Tibial nerve (tissue), 4 donors: Measurements from ENCODE around the gene SPCS3. TPM values are rescaled to one million over a fixed set of nuclear protein-coding genes. Genes with fewer than 3 reads are reported as not detected.
"Not testable (repeated sequence)": the region's sequence is repeated elsewhere in the genome, so short reads cannot be mapped to it uniquely, and the experiment has no call there.

ENCODE experiments used
- DNase-seq, 2 donors: peaks; one replicate each; pipeline ENCODE4 v3.0.0-alpha.2; 2019; ENCODE audit warnings: low spot score in 2 of 2
- H3K27ac ChIP-seq, 4 donors: fragments of 200-600 bp; sonication (generic) in 3 of 4; one replicate each; pipeline ENCODE4 v1.5.1; 2017 to 2019; ENCODE audit warnings: mild to moderate bottlenecking in 1 of 4
- H3K27me3 ChIP-seq, 2 donors: fragments of 200-600 bp; sonication (generic) in 1 of 2; one replicate each; pipeline versions ENCODE4 v1.5.1 to v1.6.0; 2017 to 2019
- H3K36me3 ChIP-seq, 3 donors: fragments of 200-600 bp; sonication (generic); one replicate each; pipeline ENCODE4 v1.5.1; 2018 to 2019
- H3K4me1 ChIP-seq, 4 donors: fragments of 200-600 bp; sonication (generic) in 3 of 4; one replicate each; pipeline ENCODE4 v1.5.1; 2017 to 2019
- H3K4me3 ChIP-seq, 4 donors: fragments of 200-600 bp; sonication (generic) in 3 of 4; one replicate each; pipeline ENCODE4 v1.5.1; 2017 to 2019; ENCODE audit warnings: mild to moderate bottlenecking in 1 of 4, moderate library complexity in 1 of 4
- H3K9me3 ChIP-seq, 4 donors: fragments of 200-600 bp; sonication (generic) in 3 of 4; one replicate each; pipeline ENCODE4 v1.5.1; 2017 to 2019
- CTCF ChIP-seq, 5 experiments: fragments of 200-600 bp in 3 of 5; fragments of 450-650 bp in 2 of 5; sonication (generic) in 3 of 5; IDR thresholded peaks; one replicate each; pipeline ENCODE4 v1.5.1; 2016 to 2019; ENCODE audit warnings: antibody characterized with exemption in 5 of 5, mild to moderate bottlenecking in 3 of 5, moderate library complexity in 2 of 5
- EP300 ChIP-seq, 2 donors: sonication (generic); formaldehyde crosslinking; IDR thresholded peaks; one replicate each; pipeline ENCODE4 v1.6.1; 2017; ENCODE audit warnings: antibody characterized with exemption in 2 of 2, mild to moderate bottlenecking in 1 of 2
- POLR2A ChIP-seq, 2 donors: fragments of 450-650 bp; IDR thresholded peaks; one replicate each; pipeline ENCODE4 v1.6.1; 2017; ENCODE audit warnings: antibody characterized with exemption in 2 of 2, mild to moderate bottlenecking in 2 of 2, moderate library complexity in 2 of 2
- WGBS, 2 donors: methylation state at CpG; one replicate each; pipeline ENCODE4 v1.1.5; 2018; 5-methylcytosine and 5-hydroxymethylcytosine counted together
- total RNA-seq, 4 donors: library from RNA; depleted of rRNA; stranded (reverse); fragments of >200 nt; gene quantifications; one replicate each; pipeline ENCODE4 v1.1.0, GENCODE V29; 2016

The SPCS3 gene
- total RNA-seq, 4 donors from 2014 or later = 55.7 to 80.6 (median 73.1) TPM

GRCh38 chr4:176288020-176288419 lies 31.7 kb upstream of the SPCS3 start:
- Histone ChIP-seq H3K4me1 (no peaks in the 10 kb centered on the region), H3K27ac (no peak overlapping the region), H3K27me3 (no peaks in the 10 kb centered on the region), H3K4me3 (no peak overlapping the region), H3K36me3 (no peaks in the 10 kb centered on the region), H3K9me3 (no peaks in the 10 kb centered on the region)
- no peak for TF ChIP-seq POLR2A (IDR thresholded peaks at IDR 0.05)
- DNase-seq = no peak

- no peak overlapping the region for H3K27ac ChIP-seq
- WGBS, 2 donors = 56 to 57% methylated on average over 6 of the region's 6 CpGs
- TF ChIP-seq EP300 (IDR thresholded peaks at IDR 0.05) (no peak), POLR2A (IDR thresholded peaks at IDR 0.05) (no peak), CTCF (IDR thresholded peaks at IDR 0.05) (no peak)
- no peak overlapping the region for H3K4me3 ChIP-seq
- no peaks in the 10 kb centered on the region for H3K27me3 ChIP-seq
- no peak for DNase-seq
- H3K36me3 ChIP-seq = no peaks in the 10 kb centered on the region
- no peaks in the 10 kb centered on the region for H3K9me3 ChIP-seq
- no peaks in the 10 kb centered on the region for H3K4me1 ChIP-seq
These were observed 30.2 kb upstream of the SPCS3 start for GRCh38 chr4:176289561-176289960.

- WGBS, 2 donors = 87 to 94% methylated on average over 3 of the region's 3 CpGs
These were observed 29.2 kb upstream of the SPCS3 start for GRCh38 chr4:176290520-176290919.

GRCh38 chr4:176291748-176292147 lies 28.0 kb upstream of the SPCS3 start:
- WGBS, 2 donors = 75 to 85% methylated on average over 3 of the region's 3 CpGs
- Histone ChIP-seq H3K36me3 (no peaks in the 10 kb centered on the region), H3K27ac (no peak overlapping the region), H3K9me3 (no peaks in the 10 kb centered on the region), H3K4me3 (no peak overlapping the region), H3K4me1 (no peaks in the 10 kb centered on the region), H3K27me3 (no peaks in the 10 kb centered on the region)
- no peak for TF ChIP-seq EP300 (IDR thresholded peaks at IDR 0.05)
- no peak for DNase-seq

More at GRCh38 chr4:176290520-176290919, 29.2 kb upstream of the SPCS3 start:
- H3K4me3 ChIP-seq = no peak overlapping the region
- no peaks in the 10 kb centered on the region for H3K27me3 ChIP-seq
- H3K4me1 ChIP-seq = no peaks in the 10 kb centered on the region
- H3K27ac ChIP-seq = no peak overlapping the region
- no peaks in the 10 kb centered on the region for H3K36me3 ChIP-seq
- no peak for DNase-seq
- TF ChIP-seq EP300 (IDR thresholded peaks at IDR 0.05) (no peak), POLR2A (IDR thresholded peaks at IDR 0.05) (no peak), CTCF (IDR thresholded peaks at IDR 0.05) (no peak)
- H3K9me3 ChIP-seq = no peaks in the 10 kb centered on the region

- Histone ChIP-seq H3K27me3 (no peaks in the 10 kb centered on the region), H3K27ac (no peak overlapping the region), H3K36me3 (no peaks in the 10 kb centered on the region), H3K4me3 (no peak overlapping the region), H3K4me1 (no peaks in the 10 kb centered on the region), H3K9me3 (no peaks in the 10 kb centered on the region)
- no peak for DNase-seq
- TF ChIP-seq POLR2A (IDR thresholded peaks at IDR 0.05) (no peak), CTCF (IDR thresholded peaks at IDR 0.05) (no peak), EP300 (IDR thresholded peaks at IDR 0.05) (no peak)
- WGBS, 2 donors = 100% methylated on average over 1 of the region's 1 CpG
These were observed 26.8 kb upstream of the SPCS3 start for GRCh38 chr4:176292920-176293319.

GRCh38 chr4:176293660-176294059 lies 26.1 kb upstream of the SPCS3 start:
- no peaks in the 10 kb centered on the region for H3K9me3 ChIP-seq
- no peak for TF ChIP-seq POLR2A (IDR thresholded peaks at IDR 0.05)
- 74 to 85% methylated on average over 1 of the region's 1 CpG for WGBS, 2 donors

GRCh38 chr4:176295907-176296306 lies 23.9 kb upstream of the SPCS3 start:
- DNase-seq, H3K4me1 ChIP-seq, H3K4me3 ChIP-seq, H3K9me3 ChIP-seq, H3K36me3 ChIP-seq, H3K27me3 ChIP-seq, H3K27ac ChIP-seq: not testable (repeated sequence)
- 46 to 57% methylated on average over 5 of the region's 5 CpGs for WGBS, 2 donors

More at GRCh38 chr4:176293660-176294059, 26.1 kb upstream of the SPCS3 start:
- Histone ChIP-seq H3K36me3 (no peaks in the 10 kb centered on the region), H3K4me1 (no peaks in the 10 kb centered on the region), H3K27ac (no peak overlapping the region), H3K27me3 (no peaks in the 10 kb centered on the region), H3K4me3 (no peak overlapping the region)
- no peak for DNase-seq
